Measurements from ENCODE around the gene OPN1SW.

OPN1SW gene

DNA sequence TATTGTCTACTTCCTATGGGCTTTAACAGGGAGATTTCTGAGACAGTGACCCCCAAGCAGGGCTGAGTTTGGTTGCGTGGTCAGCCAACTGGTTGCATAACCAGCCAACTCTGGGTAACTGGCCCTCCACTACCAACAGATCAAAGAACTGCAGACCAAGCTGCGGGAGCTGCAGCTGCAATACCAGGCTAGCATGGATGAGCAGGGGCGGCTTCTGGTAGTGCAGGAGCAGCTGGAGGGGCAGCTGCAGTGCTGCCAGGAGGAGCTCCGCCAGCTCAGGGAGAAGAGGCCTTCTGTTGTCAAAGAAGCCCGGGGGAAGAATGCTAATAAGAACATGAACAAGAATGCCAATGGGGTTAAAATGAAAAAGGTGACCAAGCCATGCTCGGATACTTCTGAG, 38.9 kb upstream of the OPN1SW start:
- no peaks in the 10 kb centered on the region for H3K4me1 ChIP-seq (ENCODE audit: insufficient read depth, poor library complexity, severe bottlenecking)
- no peak overlapping the region for H3K27ac ChIP-seq (ENCODE audit: poor library complexity, severe bottlenecking)
- no peaks in the 10 kb centered on the region for H3K9me3 ChIP-seq (ENCODE audit: severe bottlenecking)
- TF ChIP-seq CTCF (IDR thresholded peaks at IDR 0.05; ENCODE audit: poor library complexity, severe bottlenecking) = no peak
- ATAC-seq (ENCODE audit: low read depth) (no peak), DNase-seq (ENCODE audit: low spot score) (no peak)
- H3K4me3 ChIP-seq (ENCODE audit: severe bottlenecking) = no peak overlapping the region
- H3K36me3 ChIP-seq (ENCODE audit: low read depth) = no peaks in the 10 kb centered on the region
- H3K27me3 ChIP-seq (ENCODE audit: insufficient read depth, poor library complexity, severe bottlenecking) = no peaks in the 10 kb centered on the region

DNA sequence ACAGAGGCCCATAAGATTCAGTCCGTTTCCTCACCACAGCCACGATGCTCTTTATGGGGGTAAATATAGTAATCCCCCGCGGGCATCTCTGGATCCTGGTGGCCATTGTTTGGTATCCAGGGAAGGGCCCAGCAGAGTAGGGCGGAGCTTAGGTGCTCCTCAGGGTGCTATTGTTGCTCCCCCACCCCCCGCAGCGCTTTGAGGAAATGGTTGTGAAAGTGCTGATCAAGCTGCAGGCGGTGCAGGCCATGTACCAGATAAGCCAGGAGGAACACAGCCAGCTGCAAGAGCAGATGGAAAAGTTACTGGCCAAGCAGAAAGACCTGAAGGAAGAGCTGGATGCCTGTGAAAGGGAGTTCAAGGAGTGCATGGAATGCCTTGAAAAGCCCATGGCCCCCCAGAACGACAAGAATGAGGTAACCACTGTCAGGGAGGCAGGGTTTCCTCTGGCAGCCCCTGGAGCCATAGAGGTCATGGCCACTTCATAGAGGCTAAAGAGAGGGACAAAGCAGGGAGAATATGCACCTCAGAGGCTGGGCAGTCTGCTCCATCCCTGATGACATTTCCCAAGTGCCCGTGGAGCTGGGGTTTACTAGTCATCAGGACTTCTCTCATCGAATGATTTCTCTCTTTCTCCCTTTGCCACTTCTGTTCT, 37.0 kb upstream of the OPN1SW start:
- H3K27ac ChIP-seq (ENCODE audit: poor library complexity, severe bottlenecking) = no peak overlapping the region
- TF ChIP-seq CTCF (IDR thresholded peaks at IDR 0.05; ENCODE audit: poor library complexity, severe bottlenecking) = no peak
- DNase-seq (ENCODE audit: low spot score) = no peak

GRCh38 chr7:128811631-128812430, 36.2 kb upstream of the OPN1SW start:
- no peaks in the 10 kb centered on the region for H3K9me3 ChIP-seq (ENCODE audit: severe bottlenecking)
- DNase-seq (ENCODE audit: low spot score) (no peak), ATAC-seq (ENCODE audit: low read depth) (no peak)
- no peaks in the 10 kb centered on the region for H3K36me3 ChIP-seq (ENCODE audit: low read depth)
- H3K4me1 ChIP-seq (ENCODE audit: insufficient read depth, poor library complexity, severe bottlenecking) = no peaks in the 10 kb centered on the region
- TF ChIP-seq CTCF (IDR thresholded peaks at IDR 0.05; ENCODE audit: poor library complexity, severe bottlenecking) = no peak
- no peak overlapping the region for H3K27ac ChIP-seq (ENCODE audit: poor library complexity, severe bottlenecking)
- H3K4me3 ChIP-seq (ENCODE audit: severe bottlenecking) = no peak overlapping the region
- no peaks in the 10 kb centered on the region for H3K27me3 ChIP-seq (ENCODE audit: insufficient read depth, poor library complexity, severe bottlenecking)

More for the DNA sequence above, 37.0 kb upstream of the OPN1SW start:
- Histone ChIP-seq H3K27me3 (ENCODE audit: insufficient read depth, poor library complexity, severe bottlenecking) (no peaks in the 10 kb centered on the region), H3K9me3 (ENCODE audit: severe bottlenecking) (no peaks in the 10 kb centered on the region), H3K4me3 (ENCODE audit: severe bottlenecking) (no peak overlapping the region), H3K4me1 (ENCODE audit: insufficient read depth, poor library complexity, severe bottlenecking) (no peaks in the 10 kb centered on the region), H3K36me3 (ENCODE audit: low read depth) (no peaks in the 10 kb centered on the region)
- ATAC-seq (ENCODE audit: low read depth) = no peak

GRCh38 chr7:128810997-128811396, 35.4 kb upstream of the OPN1SW start:
- DNase-seq (ENCODE audit: low spot score) = no peak
- ATAC-seq (ENCODE audit: low read depth) = no peak
- Histone ChIP-seq H3K4me3 (ENCODE audit: severe bottlenecking) (no peak overlapping the region), H3K4me1 (ENCODE audit: insufficient read depth, poor library complexity, severe bottlenecking) (no peaks in the 10 kb centered on the region), H3K27ac (ENCODE audit: poor library complexity, severe bottlenecking) (no peak overlapping the region), H3K27me3 (ENCODE audit: insufficient read depth, poor library complexity, severe bottlenecking) (no peaks in the 10 kb centered on the region), H3K36me3 (ENCODE audit: low read depth) (no peaks in the 10 kb centered on the region), H3K9me3 (ENCODE audit: severe bottlenecking) (no peaks in the 10 kb centered on the region)
- no peak for TF ChIP-seq CTCF (IDR thresholded peaks at IDR 0.05; ENCODE audit: poor library complexity, severe bottlenecking)

DNA sequence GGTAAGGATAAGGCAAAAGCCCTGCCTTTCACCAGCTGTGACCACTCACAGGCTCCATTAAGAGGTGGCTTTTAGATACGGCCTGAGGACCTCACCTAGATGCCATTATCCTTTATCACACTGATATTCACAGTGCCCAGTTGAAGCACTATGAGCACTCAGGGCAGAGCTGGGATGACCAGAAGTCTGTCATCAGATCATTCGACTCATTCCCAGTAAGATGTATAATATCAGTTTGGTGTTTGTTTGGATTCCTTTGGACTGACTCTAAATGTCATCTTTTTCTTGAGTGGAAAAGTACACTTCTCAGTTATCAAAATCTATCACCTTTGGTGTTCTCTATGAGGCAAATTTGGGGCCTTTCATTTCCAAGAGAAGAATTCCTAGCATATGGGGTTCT, 34.9 kb upstream of the OPN1SW start:
- Histone ChIP-seq H3K36me3 (ENCODE audit: low read depth) (no peaks in the 10 kb centered on the region), H3K4me3 (ENCODE audit: severe bottlenecking) (no peak overlapping the region), H3K27ac (ENCODE audit: poor library complexity, severe bottlenecking) (no peak overlapping the region), H3K9me3 (ENCODE audit: severe bottlenecking) (no peaks in the 10 kb centered on the region), H3K27me3 (ENCODE audit: insufficient read depth, poor library complexity, severe bottlenecking) (no peaks in the 10 kb centered on the region), H3K4me1 (ENCODE audit: insufficient read depth, poor library complexity, severe bottlenecking) (no peaks in the 10 kb centered on the region)
- TF ChIP-seq CTCF (IDR thresholded peaks at IDR 0.05; ENCODE audit: poor library complexity, severe bottlenecking) = no peak
- DNase-seq (ENCODE audit: low spot score) (no peak), ATAC-seq (ENCODE audit: low read depth) (no peak)
